GM18507 (cell line): ENCODE measurements around the gene WFDC10A.
"Not testable (repeated sequence)": the region's sequence is repeated elsewhere in the genome, so short reads cannot be mapped to it uniquely, and the experiment has no call there.

Experiments used
- DNase-seq: peaks from one replicate; pipeline ENCODE4 v3.0.0; 2011; ENCODE audit warnings: low read depth; ENCODE audit not compliant: insufficient read length; ENCODE audit errors: extremely low spot score
- FAIRE-seq: peaks from 2 replicates; lab custom pipeline; 2011; peaks lifted over from hg19 to GRCh38; lab: Jason Lieb, UNC

WFDC10A gene

DNA sequence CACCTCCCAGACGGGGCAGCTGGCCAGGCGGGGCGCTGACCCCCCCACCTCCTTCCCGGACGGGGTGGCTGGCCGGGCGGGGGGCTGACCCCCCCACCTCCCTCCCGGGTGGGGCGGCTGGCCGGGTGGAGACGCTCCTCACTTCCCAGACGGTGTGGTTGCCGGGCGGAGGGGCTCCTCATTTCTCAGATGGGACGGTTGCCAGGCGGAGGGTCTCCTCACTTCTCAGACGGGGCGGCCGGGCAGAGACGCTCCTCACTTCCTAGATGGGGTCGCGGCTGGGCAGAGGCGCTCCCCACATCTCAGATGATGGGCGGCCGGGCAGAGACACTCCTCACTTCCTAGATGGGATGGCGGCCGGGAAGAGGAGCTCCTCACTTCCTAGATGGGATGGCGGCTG, 16.3 kb downstream of the WFDC10A start:
- DNase-seq, FAIRE-seq: not testable (repeated sequence)

DNA sequence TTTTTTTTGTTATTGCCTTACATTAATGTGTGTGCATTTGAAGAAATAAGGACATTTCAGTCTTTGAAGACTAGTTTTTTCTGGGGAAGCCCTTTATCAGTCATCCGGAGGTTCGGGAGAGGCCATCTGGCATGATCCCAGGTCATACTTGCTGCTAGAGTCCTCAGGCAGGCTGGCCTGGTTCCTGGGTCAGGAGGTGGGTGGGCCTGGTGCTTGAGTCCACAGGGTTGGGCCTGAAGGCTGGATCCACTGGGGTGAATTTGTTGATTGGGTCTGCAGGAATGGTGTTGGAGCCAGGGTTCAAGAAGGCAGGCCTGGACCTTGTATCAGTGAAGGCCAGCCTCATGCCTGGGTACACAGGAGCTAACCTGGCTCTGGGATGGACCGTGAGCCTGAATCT, 17.3 kb downstream of the WFDC10A start:
- no peak for FAIRE-seq
- no peak for DNase-seq

DNA sequence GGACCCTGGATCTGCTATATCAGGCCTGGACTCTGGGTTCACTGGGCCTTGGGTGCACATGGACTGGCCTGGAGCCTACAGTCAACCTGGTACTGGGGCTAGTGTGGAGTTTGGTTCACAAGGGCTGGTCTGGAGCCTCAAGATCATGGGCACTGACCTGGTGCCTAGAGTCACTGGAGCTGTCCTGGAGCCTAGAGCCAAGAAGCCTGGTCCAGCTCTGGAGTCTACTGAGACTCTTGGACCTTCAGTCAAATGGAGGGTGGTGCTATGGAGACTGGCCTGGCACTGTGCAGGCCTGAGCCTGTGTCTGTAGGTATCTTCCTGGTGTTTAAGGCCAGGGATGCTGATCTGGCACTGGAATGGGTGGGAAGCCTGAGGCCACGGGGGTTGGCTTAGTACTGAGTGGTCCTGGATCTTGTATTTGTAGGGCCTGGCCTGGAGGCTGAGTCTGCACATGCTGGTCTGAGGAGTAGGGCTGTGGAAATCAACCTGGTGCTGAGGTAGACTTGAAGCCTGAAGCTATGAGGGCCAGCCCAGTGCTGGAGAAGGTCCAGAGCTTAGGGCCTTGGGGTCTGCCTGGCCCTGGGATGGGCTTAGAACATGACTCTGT, 18.0 kb downstream of the WFDC10A start:
- FAIRE-seq (no peak), DNase-seq (no peak)

DNA sequence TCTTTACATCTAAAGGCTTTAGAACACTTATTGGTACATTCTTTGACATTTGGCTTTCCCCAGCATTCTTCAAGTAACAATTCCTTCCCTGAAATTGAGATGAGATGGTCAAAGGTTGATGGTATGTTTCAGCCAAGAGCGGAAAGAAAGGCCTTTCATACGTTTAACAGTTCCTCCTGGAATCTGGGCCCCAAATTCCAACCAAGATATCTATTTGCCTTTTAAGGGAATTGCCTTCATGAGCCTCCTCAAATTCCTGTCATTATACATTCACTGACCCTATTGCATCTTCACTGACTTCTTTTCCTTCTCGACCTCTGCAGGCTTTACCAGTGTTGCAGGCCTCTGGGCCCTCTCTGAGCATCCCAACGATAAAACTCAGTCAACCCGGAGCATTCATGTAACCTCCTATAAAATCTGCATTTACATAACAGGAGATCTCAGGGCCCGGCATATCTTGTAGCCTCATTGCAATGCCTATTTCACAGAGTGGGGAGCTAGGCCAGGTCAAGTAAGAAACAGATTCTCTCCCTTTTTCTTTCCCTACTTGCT, 19.8 kb downstream of the WFDC10A start:
- DNase-seq, result no peak
- FAIRE-seq, result no peak

DNA sequence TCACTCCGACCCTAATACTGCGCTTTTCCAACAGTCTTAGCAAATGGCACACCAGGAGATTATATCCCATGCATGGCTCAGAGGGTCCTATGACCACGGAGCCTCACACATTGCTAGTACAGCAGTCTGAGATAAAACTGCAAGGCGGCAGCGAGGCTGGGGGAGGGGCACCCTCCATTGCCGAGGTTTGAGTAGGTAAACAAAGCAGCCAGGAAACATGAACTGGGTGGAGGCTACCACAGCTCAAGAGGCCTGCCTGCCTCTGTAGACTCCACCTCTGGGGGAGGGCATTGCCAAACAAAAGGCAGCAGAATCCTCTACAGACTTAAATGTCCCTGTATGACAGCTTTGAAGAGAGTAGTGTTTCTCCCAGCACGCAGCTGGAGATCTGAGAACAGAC, 22.2 kb downstream of the WFDC10A start:
- FAIRE-seq, DNase-seq: not testable (repeated sequence)

DNA sequence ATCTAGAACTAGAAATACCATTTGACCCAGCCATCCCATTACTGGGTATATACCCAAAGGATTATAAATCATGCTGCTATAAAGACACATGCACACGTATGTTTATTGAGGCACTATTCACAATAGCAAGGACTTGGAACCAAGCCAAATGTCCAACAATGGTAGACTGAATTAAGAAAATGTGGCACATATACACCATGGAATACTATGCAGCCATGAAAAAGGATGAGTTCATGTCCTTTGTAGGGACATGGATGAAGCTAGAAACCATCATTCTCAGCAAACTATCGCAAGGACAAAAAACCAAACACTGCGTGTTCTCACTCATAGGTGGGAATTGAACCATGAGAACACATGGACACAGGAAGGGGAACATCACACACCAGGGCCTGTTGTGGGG, 27.5 kb downstream of the WFDC10A start:
- not testable (repeated sequence) for DNase-seq

DNA sequence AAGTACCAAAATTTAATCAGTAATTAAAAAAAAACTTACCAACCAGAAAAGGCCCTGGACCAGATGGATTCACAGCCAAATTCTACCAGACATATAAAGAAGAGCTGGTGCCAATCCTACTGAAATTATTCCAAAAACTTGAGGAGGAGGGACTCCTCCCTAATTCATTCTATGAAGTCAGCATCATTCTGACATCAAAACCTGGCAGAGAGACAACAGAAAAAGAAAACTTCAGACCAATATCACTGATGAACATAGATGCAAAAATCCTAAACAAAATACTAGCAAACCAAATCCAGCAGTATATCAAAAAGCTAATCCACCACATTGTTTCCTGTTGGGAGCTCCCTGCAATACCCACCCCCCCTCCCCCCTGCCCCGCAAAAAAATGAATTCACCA, 40.6 kb downstream of the WFDC10A start, which contains the start of gene WFDC11:
TSS of gene WFDC11 (minus strand) at position 101 of the 400 bp plus-strand sequence. CDS start 19,639 bp downstream, outside the sequence.
- DNase-seq, result no peak
- no peak for FAIRE-seq

More for the DNA sequence above, 27.5 kb downstream of the WFDC10A start:
- not testable (repeated sequence) for FAIRE-seq

DNA sequence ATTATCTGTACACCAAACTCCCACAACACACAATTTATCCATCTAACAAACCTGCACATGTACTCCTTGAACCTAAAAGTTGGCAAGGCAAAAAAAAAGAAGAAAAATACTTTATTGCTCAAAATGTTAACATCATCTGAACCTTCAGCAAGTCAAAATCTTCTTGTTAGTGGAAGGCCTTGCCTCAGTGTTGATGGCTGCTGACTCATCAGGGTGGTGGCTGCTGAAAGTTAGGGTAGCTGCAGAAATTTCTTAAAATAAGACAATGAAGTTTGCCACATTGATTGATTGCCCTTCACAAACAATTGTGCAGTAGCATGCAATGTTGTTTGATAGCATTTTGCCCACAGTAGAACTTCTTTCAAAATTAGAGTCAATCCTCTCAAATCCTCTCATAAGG, 43.2 kb downstream of the WFDC10A start:
- DNase-seq (no peak), FAIRE-seq (no peak)

DNA sequence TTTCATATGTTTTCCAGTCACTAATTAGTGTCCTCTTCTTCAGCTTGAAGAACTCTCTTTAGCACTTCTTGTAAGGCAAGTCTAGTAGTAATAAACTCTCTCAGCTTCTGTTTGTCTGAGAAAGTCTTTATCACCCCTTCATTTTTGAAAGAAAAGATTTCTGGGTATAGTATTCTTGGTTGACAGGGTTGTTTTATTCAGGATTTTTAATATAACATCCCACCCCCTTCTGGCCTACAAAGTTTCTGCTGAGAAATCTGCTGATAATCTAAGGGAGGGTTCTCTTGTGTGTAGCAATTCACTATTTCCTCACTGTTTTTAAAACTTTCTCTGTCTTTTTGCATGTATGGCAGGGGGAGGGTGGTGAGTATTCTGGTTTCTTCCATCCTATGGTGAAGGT, 50.1 kb downstream of the WFDC10A start:
- no peak for FAIRE-seq

More for the DNA sequence above, 50.1 kb downstream of the WFDC10A start:
- no peak for DNase-seq
